Neural progenitor cell (in vitro differentiated cells): ENCODE measurements around the gene AOC2. TPM values are rescaled to one million over a fixed set of nuclear protein-coding genes. Genes with fewer than 3 reads are reported as not detected.

Experiments
- DNase-seq: peaks from one replicate; pipeline ENCODE4 v3.0.0-alpha.2; 2016; ENCODE audit warnings: low spot score
- H2AFZ ChIP-seq: fragments of 200-600 bp; sonication (generic); replicated peaks from 2 replicates; pipeline ENCODE4 v1.6.1; 2016; ENCODE audit warnings: antibody characterized with exemption
- H3F3A ChIP-seq: fragments of 200-600 bp; sonication (generic); 2 replicates; pipeline ENCODE4 v1.6.1; 2016; ENCODE audit warnings: antibody characterized with exemption, low read depth
- H3K27ac ChIP-seq: fragments of 200-600 bp; sonication (generic); 2 replicates; pipeline ENCODE4 v1.5.1; 2016; ENCODE audit warnings: mild to moderate bottlenecking
- H3K27me3 ChIP-seq: fragments of 200-600 bp; sonication (generic); 2 replicates; pipeline ENCODE4 v1.6.1; 2016; ENCODE audit warnings: mild to moderate bottlenecking, moderate library complexity
- H3K36me3 ChIP-seq: fragments of 200-600 bp; sonication (generic); 2 replicates; pipeline ENCODE4 v1.5.1; 2016
- H3K4me1 ChIP-seq: fragments of 200-600 bp; sonication (generic); 2 replicates; pipeline ENCODE4 v1.6.1; 2016; ENCODE audit warnings: mixed run types
- H3K4me2 ChIP-seq: fragments of 200-600 bp; sonication (generic); 2 replicates; pipeline ENCODE4 v1.6.1; 2016
- H3K4me3 ChIP-seq: fragments of 200-600 bp; sonication (generic); 2 replicates; pipeline ENCODE4 v1.5.1; 2016
- H3K79me2 ChIP-seq: fragments of 200-600 bp; sonication (generic); 2 replicates; pipeline ENCODE4 v1.6.1; 2016; ENCODE audit warnings: low read depth
- H3K9ac ChIP-seq: fragments of 200-600 bp; sonication (generic); 2 replicates; pipeline ENCODE4 v1.6.1; 2016
- H3K9me3 ChIP-seq: fragments of 200-600 bp; sonication (generic); 2 replicates; pipeline ENCODE4 v1.5.1; 2016; ENCODE audit warnings: low read depth
- H4K20me1 ChIP-seq: fragments of 200-600 bp; sonication (generic); 2 replicates; pipeline ENCODE4 v1.6.1; 2016; ENCODE audit warnings: low read depth
- H3K27ac Mint-ChIP-seq: 3 replicates; pipeline ENCODE4 v1.8.0; 2021; ENCODE audit warnings: mixed read lengths
- H3K27me3 Mint-ChIP-seq: 2 replicates; pipeline ENCODE4 v1.8.0; 2022; ENCODE audit warnings: low read depth, mild to moderate bottlenecking, inconsistent platforms, moderate library complexity, mixed read lengths; ENCODE audit not compliant: insufficient read depth
- H3K36me3 Mint-ChIP-seq: 3 replicates; pipeline ENCODE4 v1.8.0; 2021; ENCODE audit warnings: mixed read lengths
- H3K4me1 Mint-ChIP-seq: 3 replicates; pipeline ENCODE4 v1.8.0; 2021; ENCODE audit warnings: mixed read lengths
- H3K4me3 Mint-ChIP-seq: 3 replicates; pipeline ENCODE4 v1.8.0; 2021; ENCODE audit warnings: mild to moderate bottlenecking, moderate library complexity, mixed read lengths
- H3K9me3 Mint-ChIP-seq: 3 replicates; pipeline ENCODE4 v1.8.0; 2020; ENCODE audit warnings: mixed read lengths
- EZH2 ChIP-seq: fragments of 200-600 bp; sonication (generic); IDR thresholded peaks from 2 replicates; pipeline ENCODE4 v1.6.1; 2017; ENCODE audit warnings: antibody characterized with exemption, mild to moderate bottlenecking, moderate library complexity
- EZH2phosphoT487 ChIP-seq: fragments of 200-600 bp; sonication (generic); IDR thresholded peaks from 2 replicates; pipeline ENCODE4 v1.6.1; 2017; ENCODE audit warnings: antibody characterized with exemption
- total RNA-seq: library from RNA; depleted of rRNA; stranded (reverse); fragments of >200 nt; gene quantifications from 2 replicates; pipeline ENCODE4 v1.2.3, GENCODE V29; 2015; ENCODE audit warnings: low replicate concordance
- TF ChIP-seq, protein P1 (sequence below): fragments of 200-600 bp; sonication (generic); IDR thresholded peaks from 2 replicates; pipeline ENCODE4 v1.5.1; 2017; ENCODE audit warnings: antibody characterized with exemption, mild to moderate bottlenecking

The AOC2 gene
- total RNA-seq, 1 donor from 2014 or later: 1.2 TPM

DNA sequence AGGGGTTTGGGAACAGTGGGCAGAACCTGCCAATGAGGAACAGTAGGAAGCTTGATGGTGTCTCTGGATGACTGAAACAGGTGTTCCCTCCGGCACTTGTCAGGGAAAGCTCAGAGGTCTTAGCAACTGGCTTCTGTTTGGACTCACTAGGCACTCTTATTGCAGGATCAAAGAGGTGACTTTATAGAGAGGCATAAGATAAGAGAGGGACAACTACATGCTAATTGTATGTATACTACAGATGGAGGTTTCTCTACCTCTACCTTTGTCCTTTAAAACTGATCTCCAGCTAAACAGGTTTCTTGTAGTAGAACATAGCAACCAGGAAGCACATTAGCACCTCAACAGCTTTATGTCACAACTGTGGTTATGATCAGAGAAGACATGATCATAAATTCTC lies 38.1 kb upstream of the AOC2 start:
- Histone ChIP-seq H4K20me1 (no peaks in the 10 kb centered on the region), H3K27ac (no peak overlapping the region), H3K4me3 (no peak overlapping the region), H3F3A (no peaks in the 10 kb centered on the region), H3K79me2 (no peaks in the 10 kb centered on the region), H2AFZ (no peak overlapping the region), H3K36me3 (no peaks in the 10 kb centered on the region), H3K9ac (no peak overlapping the region), H3K9me3 (no peaks in the 10 kb centered on the region), H3K4me2 (no peak overlapping the region), H3K4me1 (no peaks in the 10 kb centered on the region), H3K27me3 (peaks cover 18% of the 10 kb centered on the region)
- H3K4me3 Mint-ChIP-seq: no peak overlapping the region
- H3K27me3 Mint-ChIP-seq: no peaks in the 10 kb centered on the region
- no peaks in the 10 kb centered on the region for H3K9me3 Mint-ChIP-seq
- no peak for DNase-seq
- no peaks in the 10 kb centered on the region for H3K36me3 Mint-ChIP-seq
- TF ChIP-seq EZH2: no peak
- TF ChIP-seq EZH2phosphoT487: no peak
- TF ChIP-seq, protein P1, sequence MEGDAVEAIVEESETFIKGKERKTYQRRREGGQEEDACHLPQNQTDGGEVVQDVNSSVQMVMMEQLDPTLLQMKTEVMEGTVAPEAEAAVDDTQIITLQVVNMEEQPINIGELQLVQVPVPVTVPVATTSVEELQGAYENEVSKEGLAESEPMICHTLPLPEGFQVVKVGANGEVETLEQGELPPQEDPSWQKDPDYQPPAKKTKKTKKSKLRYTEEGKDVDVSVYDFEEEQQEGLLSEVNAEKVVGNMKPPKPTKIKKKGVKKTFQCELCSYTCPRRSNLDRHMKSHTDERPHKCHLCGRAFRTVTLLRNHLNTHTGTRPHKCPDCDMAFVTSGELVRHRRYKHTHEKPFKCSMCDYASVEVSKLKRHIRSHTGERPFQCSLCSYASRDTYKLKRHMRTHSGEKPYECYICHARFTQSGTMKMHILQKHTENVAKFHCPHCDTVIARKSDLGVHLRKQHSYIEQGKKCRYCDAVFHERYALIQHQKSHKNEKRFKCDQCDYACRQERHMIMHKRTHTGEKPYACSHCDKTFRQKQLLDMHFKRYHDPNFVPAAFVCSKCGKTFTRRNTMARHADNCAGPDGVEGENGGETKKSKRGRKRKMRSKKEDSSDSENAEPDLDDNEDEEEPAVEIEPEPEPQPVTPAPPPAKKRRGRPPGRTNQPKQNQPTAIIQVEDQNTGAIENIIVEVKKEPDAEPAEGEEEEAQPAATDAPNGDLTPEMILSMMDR: no peak
- peaks cover 16% of the 10 kb centered on the region for H3K4me1 Mint-ChIP-seq
- H3K27ac Mint-ChIP-seq: no peak overlapping the region

- H3K27me3 Mint-ChIP-seq: no peaks in the 10 kb centered on the region
- no peaks in the 10 kb centered on the region for H3K79me2 ChIP-seq
- H3K9me3 ChIP-seq: no peaks in the 10 kb centered on the region
- H4K20me1 ChIP-seq: no peaks in the 10 kb centered on the region
- no peaks in the 10 kb centered on the region for H3K9me3 Mint-ChIP-seq
- H3K4me2 ChIP-seq: no peak overlapping the region
- H3K4me1 Mint-ChIP-seq: no peaks in the 10 kb centered on the region
- peaks cover 4% of the 10 kb centered on the region for H3K36me3 Mint-ChIP-seq
- no peaks in the 10 kb centered on the region for H3K36me3 ChIP-seq
- no peak overlapping the region for H3K27ac ChIP-seq
- no peak overlapping the region for H3K9ac ChIP-seq
- H3K4me3 ChIP-seq: no peak overlapping the region
- no peak for DNase-seq
- H3F3A ChIP-seq: no peaks in the 10 kb centered on the region
- H2AFZ ChIP-seq: no peak overlapping the region
- no peaks in the 10 kb centered on the region for H3K4me1 ChIP-seq
- no peaks in the 10 kb centered on the region for H3K27me3 ChIP-seq
- H3K4me3 Mint-ChIP-seq: no peak overlapping the region
- TF ChIP-seq EZH2phosphoT487 (no peak), EZH2 (no peak)
- TF ChIP-seq, protein P1: no peak
- no peak overlapping the region for H3K27ac Mint-ChIP-seq
These were observed 35.1 kb upstream of the AOC2 start for GRCh38 chr17:42809250-42809649.

- Histone ChIP-seq H3K9me3 (no peaks in the 10 kb centered on the region), H3K79me2 (no peaks in the 10 kb centered on the region), H4K20me1 (no peaks in the 10 kb centered on the region), H3K9ac (no peak overlapping the region), H3K27ac (no peak overlapping the region), H3K4me2 (no peak overlapping the region), H2AFZ (no peak overlapping the region), H3K4me1 (no peaks in the 10 kb centered on the region), H3K36me3 (no peaks in the 10 kb centered on the region), H3F3A (no peaks in the 10 kb centered on the region), H3K4me3 (no peak overlapping the region), H3K27me3 (no peaks in the 10 kb centered on the region)
- no peaks in the 10 kb centered on the region for H3K27me3 Mint-ChIP-seq
- no peak overlapping the region for H3K27ac Mint-ChIP-seq
- H3K4me1 Mint-ChIP-seq: no peaks in the 10 kb centered on the region
- DNase-seq: no peak
- TF ChIP-seq, protein P1: no peak
- TF ChIP-seq EZH2 (no peak), EZH2phosphoT487 (no peak)
- no peaks in the 10 kb centered on the region for H3K9me3 Mint-ChIP-seq
- H3K36me3 Mint-ChIP-seq: peaks cover 12% of the 10 kb centered on the region
- no peak overlapping the region for H3K4me3 Mint-ChIP-seq
These were observed 29.6 kb upstream of the AOC2 start for GRCh38 chr17:42814633-42815399.
